WI38 (cell line): ENCODE measurements around the gene ERAS.
"Not testable (repeated sequence)": the region's sequence is repeated elsewhere in the genome, so short reads cannot be mapped to it uniquely, and the experiment has no call there.

ENCODE experiments used
- H3K4me3 ChIP-seq: 2 replicates; pipeline ENCODE4 v1.5.1; 2011; ENCODE audit warnings: low read depth, mild to moderate bottlenecking, control low read depth, low read length
- CTCF ChIP-seq: IDR thresholded peaks from 2 replicates; pipeline ENCODE4 v1.5.1; 2012; ENCODE audit warnings: low read depth, mild to moderate bottlenecking, control low read depth, low read length

ERAS gene

GRCh38 chrX:48864210-48864609 lies 37.9 kb downstream of the ERAS start:
- H3K4me3 ChIP-seq: no peak overlapping the region
- no peak for TF ChIP-seq CTCF

- H3K4me3 ChIP-seq: not testable (repeated sequence)
Measured at GRCh38 chrX:48872017-48872416, 45.7 kb downstream of the ERAS start.

GRCh38 chrX:48876944-48877343 lies 50.6 kb downstream of the ERAS start:
- not testable (repeated sequence) for H3K4me3 ChIP-seq
